GM18867 (cell line): ENCODE data around the gene PTPRA.
"Not testable (repeated sequence)": the region's sequence is repeated elsewhere in the genome, so short reads cannot be mapped to it uniquely, and the experiment has no call there.

ENCODE experiments used
- ATAC-seq: cut with Tn5 transposase; IDR thresholded peaks from one replicate; pipeline ENCODE4 v1.9.1; 2021; ENCODE audit warnings: mild to moderate bottlenecking, moderate library complexity; ENCODE audit not compliant: unreplicated experiment

PTPRA gene

GRCh38 chr20:2888224-2888955 lies 15.1 kb downstream of the PTPRA start:
- ATAC-seq = no peak

GRCh38 chr20:2889209-2889608 lies 15.9 kb downstream of the PTPRA start:
- ATAC-seq = no peak

- no peak for ATAC-seq
Measured at GRCh38 chr20:2889797-2890196, 16.5 kb downstream of the PTPRA start.

GRCh38 chr20:2890742-2891141 lies 17.5 kb downstream of the PTPRA start:
- no peak for ATAC-seq

GRCh38 chr20:2891343-2891742 lies 18.1 kb downstream of the PTPRA start:
- no peak for ATAC-seq

GRCh38 chr20:2892376-2892775 lies 19.1 kb downstream of the PTPRA start:
- no peak for ATAC-seq

- no peak for ATAC-seq
Measured at GRCh38 chr20:2894221-2894620, 20.9 kb downstream of the PTPRA start.

GRCh38 chr20:2895154-2895553 lies 21.9 kb downstream of the PTPRA start:
- not testable (repeated sequence) for ATAC-seq

- ATAC-seq = no peak
Measured at GRCh38 chr20:2899243-2899642, 26.0 kb downstream of the PTPRA start.

- ATAC-seq = no peak
Measured at GRCh38 chr20:2900845-2901592, 27.7 kb downstream of the PTPRA start.

GRCh38 chr20:2902291-2902690 lies 29.0 kb downstream of the PTPRA start:
- no peak for ATAC-seq

- ATAC-seq = no peak
Measured at GRCh38 chr20:2902818-2903217, 29.5 kb downstream of the PTPRA start.

GRCh38 chr20:2903686-2904085 lies 30.4 kb downstream of the PTPRA start:
- no peak for ATAC-seq

- ATAC-seq = no peak
Measured at GRCh38 chr20:2907519-2907918, 34.2 kb downstream of the PTPRA start.

GRCh38 chr20:2909953-2910352 lies 36.7 kb downstream of the PTPRA start:
- ATAC-seq = no peak

- no peak for ATAC-seq
Measured at GRCh38 chr20:2911200-2911599, 37.9 kb downstream of the PTPRA start.

GRCh38 chr20:2914160-2914559 lies 40.9 kb downstream of the PTPRA start:
- no peak for ATAC-seq

- ATAC-seq = no peak
Measured at GRCh38 chr20:2917266-2917665, 44.0 kb downstream of the PTPRA start.

- ATAC-seq = no peak
Measured at GRCh38 chr20:2918096-2919049, 45.1 kb downstream of the PTPRA start.

GRCh38 chr20:2919518-2920245 lies 46.4 kb downstream of the PTPRA start:
- ATAC-seq = no peak

GRCh38 chr20:2920473-2920872 lies 47.2 kb downstream of the PTPRA start:
- ATAC-seq = no peak
